Nephron (organoid): Measurements from ENCODE around the gene PDE4C.
A peak's percentile ranks its signal among the peaks of the same experiment; 100 is the strongest.

ENCODE experiments used
- H3K27ac Mint-ChIP-seq, 3 experiments: 2 replicates each; pipeline ENCODE4 v1.8.0; 2020; ENCODE audit warnings: mixed read lengths in 3 of 3, mild to moderate bottlenecking in 2 of 3, moderate library complexity in 1 of 3
- H3K27me3 Mint-ChIP-seq: 2 replicates; pipeline ENCODE4 v1.8.0; 2021; ENCODE audit warnings: low read depth, mild to moderate bottlenecking, moderate library complexity, mixed read lengths
- H3K36me3 Mint-ChIP-seq: 2 replicates; pipeline ENCODE4 v1.8.0; 2020; ENCODE audit warnings: low read depth, mixed read lengths
- H3K4me1 Mint-ChIP-seq: 2 replicates; pipeline ENCODE4 v1.8.0; 2020; ENCODE audit warnings: mixed read lengths
- H3K4me3 Mint-ChIP-seq, 3 experiments: 2 replicates each; pipeline ENCODE4 v1.8.0; 2020; ENCODE audit warnings: mild to moderate bottlenecking in 3 of 3, mixed read lengths in 3 of 3, moderate library complexity in 2 of 3
- H3K9me3 Mint-ChIP-seq: 2 replicates; pipeline ENCODE4 v1.8.0; 2020; ENCODE audit warnings: mixed read lengths
- TF ChIP-seq, protein P1 (sequence below), 3 experiments: fragments of 200-600 bp; sonication (generic); IDR thresholded peaks; one replicate each; pipeline ENCODE4 v1.5.0; 2021; ENCODE audit warnings: antibody characterized with exemption in 3 of 3; ENCODE audit not compliant: unreplicated experiment in 3 of 3

PDE4C gene

DNA sequence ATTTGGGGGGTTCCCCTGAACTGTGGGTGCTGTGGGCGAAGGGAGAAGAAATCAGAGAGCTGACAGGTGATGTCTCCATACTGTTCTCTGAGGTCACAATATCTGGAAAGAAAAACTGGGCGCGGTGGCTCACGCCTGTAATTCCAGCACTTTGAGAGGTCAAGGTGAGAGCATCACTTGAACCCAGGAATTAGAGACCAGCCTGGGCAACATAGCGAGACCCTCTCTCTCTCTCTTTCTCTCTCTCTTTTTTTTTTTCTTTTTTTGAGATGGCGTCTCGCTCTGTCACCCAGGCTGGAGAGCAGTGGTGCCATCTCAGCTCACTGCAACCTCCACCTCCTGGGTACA is 26.1 kb upstream of the PDE4C start:
- no peaks in the 10 kb centered on the region for H3K36me3 Mint-ChIP-seq
- H3K27ac Mint-ChIP-seq = no peak overlapping the region
- H3K9me3 Mint-ChIP-seq = no peaks in the 10 kb centered on the region
- TF ChIP-seq, protein P1, sequence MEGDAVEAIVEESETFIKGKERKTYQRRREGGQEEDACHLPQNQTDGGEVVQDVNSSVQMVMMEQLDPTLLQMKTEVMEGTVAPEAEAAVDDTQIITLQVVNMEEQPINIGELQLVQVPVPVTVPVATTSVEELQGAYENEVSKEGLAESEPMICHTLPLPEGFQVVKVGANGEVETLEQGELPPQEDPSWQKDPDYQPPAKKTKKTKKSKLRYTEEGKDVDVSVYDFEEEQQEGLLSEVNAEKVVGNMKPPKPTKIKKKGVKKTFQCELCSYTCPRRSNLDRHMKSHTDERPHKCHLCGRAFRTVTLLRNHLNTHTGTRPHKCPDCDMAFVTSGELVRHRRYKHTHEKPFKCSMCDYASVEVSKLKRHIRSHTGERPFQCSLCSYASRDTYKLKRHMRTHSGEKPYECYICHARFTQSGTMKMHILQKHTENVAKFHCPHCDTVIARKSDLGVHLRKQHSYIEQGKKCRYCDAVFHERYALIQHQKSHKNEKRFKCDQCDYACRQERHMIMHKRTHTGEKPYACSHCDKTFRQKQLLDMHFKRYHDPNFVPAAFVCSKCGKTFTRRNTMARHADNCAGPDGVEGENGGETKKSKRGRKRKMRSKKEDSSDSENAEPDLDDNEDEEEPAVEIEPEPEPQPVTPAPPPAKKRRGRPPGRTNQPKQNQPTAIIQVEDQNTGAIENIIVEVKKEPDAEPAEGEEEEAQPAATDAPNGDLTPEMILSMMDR (IDR thresholded peaks at IDR 0.05; ENCODE audit: unreplicated experiment in 3 of 3) = no peak
- H3K27me3 Mint-ChIP-seq = peaks cover 47% of the 10 kb centered on the region
- H3K4me1 Mint-ChIP-seq = no peaks in the 10 kb centered on the region
- H3K4me3 Mint-ChIP-seq = no peak overlapping the region

DNA sequence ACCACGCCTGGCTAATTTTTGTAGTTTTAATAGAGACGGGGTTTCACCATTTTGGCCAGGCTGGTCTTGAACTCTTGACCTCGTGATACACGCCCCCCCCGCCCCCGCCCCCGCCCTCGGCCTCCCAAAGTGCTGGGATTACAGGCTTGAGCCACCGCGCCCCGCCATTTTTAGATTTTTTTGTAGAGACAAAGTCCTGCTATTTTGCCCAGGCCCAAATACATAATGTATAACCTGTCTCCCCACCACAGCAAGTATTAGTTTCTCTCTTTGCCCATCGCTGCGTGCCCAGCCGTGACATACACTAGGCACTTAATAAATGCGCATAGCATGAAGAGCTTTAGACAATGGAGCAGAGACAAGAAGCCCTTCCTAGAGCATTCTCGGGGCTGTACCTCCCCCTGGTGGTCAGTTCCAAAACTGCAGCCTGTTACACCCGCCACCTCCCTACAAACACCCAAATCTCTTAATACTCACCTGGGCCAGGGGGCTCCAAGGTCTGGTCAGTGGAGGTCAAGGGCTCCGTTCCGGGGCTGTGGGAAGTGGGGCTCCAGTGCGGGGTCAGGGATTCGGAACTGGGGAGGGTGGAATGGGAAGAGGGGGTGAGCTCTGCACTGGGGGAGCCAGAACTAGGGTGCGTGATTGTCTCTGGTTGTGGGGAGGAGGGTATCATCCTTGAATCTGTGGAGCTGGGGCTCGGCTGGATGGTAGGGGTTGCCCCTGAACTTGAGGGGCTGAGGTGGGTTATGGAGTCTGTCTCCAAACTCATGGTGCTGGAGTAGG is 25.5 kb upstream of the PDE4C start:
- Mint-ChIP-seq H3K36me3 (no peaks in the 10 kb centered on the region), H3K27ac (peak overlapping the region in 1 of 3 experiments; percentile 54), H3K4me3 (no peak overlapping the region), H3K27me3 (peaks cover 47% of the 10 kb centered on the region), H3K9me3 (no peaks in the 10 kb centered on the region), H3K4me1 (no peaks in the 10 kb centered on the region)
- TF ChIP-seq, protein P1 (IDR thresholded peaks at IDR 0.05; ENCODE audit: unreplicated experiment in 3 of 3) = peak; percentile 87 to 90 (median 87)

DNA sequence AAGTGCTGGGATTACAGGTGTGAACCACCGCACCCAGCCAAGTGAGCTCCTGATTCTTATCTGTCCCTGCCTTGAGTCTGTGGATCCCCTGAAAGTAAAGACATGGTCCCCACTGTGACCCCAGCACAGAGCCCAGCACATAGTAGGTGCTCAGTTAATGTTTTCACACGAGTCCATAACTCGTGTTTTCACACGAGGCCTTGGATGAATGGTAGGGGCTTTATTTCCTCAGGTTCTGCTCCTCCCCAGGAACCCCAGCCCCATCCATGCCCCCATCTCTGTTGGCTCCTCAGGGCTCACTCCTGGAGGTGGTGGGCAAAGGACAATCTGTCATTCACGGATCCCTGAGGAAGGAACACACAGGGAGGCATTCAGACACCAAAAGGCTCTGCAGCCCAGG is 23.6 kb upstream of the PDE4C start:
- peaks cover 41% of the 10 kb centered on the region for H3K27me3 Mint-ChIP-seq
- no peaks in the 10 kb centered on the region for H3K9me3 Mint-ChIP-seq
- no peaks in the 10 kb centered on the region for H3K4me1 Mint-ChIP-seq
- no peak overlapping the region for H3K4me3 Mint-ChIP-seq
- H3K27ac Mint-ChIP-seq = no peak overlapping the region
- TF ChIP-seq, protein P1 (IDR thresholded peaks at IDR 0.05; ENCODE audit: unreplicated experiment in 3 of 3) = no peak
- no peaks in the 10 kb centered on the region for H3K36me3 Mint-ChIP-seq

DNA sequence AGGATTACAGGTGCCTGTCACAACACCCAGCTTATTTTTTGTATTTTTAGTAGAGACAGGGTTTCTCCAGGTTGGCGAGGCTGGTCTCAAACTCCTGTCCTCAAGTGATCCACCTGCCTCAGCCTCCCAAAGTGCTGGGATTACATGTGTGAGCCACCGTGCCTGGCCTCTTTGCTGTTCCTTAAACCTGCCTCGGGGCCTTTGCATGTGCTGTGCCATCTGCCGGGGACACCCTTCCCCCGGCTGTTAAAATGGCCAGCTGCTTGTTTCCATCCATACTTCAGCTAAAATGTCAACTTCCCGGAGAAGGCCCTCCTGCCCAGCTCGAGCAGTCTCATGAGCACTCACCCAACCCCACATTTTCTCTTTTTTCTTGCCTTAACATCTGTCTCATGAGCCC is 19.1 kb upstream of the PDE4C start:
- no peaks in the 10 kb centered on the region for H3K36me3 Mint-ChIP-seq
- TF ChIP-seq, protein P1 (IDR thresholded peaks at IDR 0.05; ENCODE audit: unreplicated experiment in 3 of 3) = no peak
- no peaks in the 10 kb centered on the region for H3K4me1 Mint-ChIP-seq
- no peak overlapping the region for H3K27ac Mint-ChIP-seq
- H3K27me3 Mint-ChIP-seq = peaks cover 30% of the 10 kb centered on the region
- H3K9me3 Mint-ChIP-seq = no peaks in the 10 kb centered on the region
- H3K4me3 Mint-ChIP-seq = no peak overlapping the region

DNA sequence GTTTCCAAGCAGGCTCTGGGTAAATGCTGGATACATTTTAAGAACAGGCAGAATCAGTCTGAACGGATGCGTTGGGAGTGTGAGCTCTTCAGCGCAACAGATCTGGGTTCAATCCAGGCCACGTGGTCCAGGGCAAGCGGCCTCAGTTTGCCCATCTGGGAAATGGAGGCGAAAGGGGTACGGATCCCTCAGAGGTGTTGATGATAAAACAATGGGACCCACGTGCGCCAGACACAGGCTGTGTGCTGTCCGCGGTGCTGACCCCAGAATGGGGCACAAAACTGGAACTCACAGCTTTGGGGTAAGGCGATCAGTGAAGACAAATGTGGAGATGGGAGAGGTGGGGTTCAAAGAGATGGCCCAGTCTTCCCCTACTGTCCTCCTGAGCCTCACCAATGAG is 13.1 kb upstream of the PDE4C start:
- Mint-ChIP-seq H3K4me1 (no peaks in the 10 kb centered on the region), H3K9me3 (no peaks in the 10 kb centered on the region), H3K4me3 (no peak overlapping the region), H3K27me3 (peaks cover 46% of the 10 kb centered on the region), H3K27ac (no peak overlapping the region), H3K36me3 (no peaks in the 10 kb centered on the region)
- TF ChIP-seq, protein P1 (IDR thresholded peaks at IDR 0.05; ENCODE audit: unreplicated experiment in 3 of 3) = no peak

DNA sequence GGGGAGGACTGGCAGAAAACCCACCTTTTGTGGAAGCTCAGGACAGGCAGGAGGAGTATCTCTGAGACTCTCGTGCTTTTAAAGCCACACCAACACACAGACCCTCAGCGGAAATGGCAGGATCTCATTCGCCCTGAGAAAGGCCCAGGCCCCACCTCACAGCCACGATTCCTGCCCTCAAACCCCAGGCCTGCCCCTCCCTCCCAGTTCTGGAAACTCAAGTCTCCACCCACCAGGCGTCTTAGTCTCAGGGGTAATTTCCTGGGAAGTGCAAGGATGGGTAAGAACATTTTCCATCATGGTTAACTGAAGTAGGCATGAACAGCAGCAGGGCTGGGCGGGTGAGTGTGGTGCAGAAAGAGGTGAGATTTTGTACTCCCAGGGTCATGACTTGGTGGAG is 8.0 kb upstream of the PDE4C start:
- Mint-ChIP-seq H3K36me3 (no peaks in the 10 kb centered on the region), H3K27me3 (peaks cover 69% of the 10 kb centered on the region), H3K4me1 (no peaks in the 10 kb centered on the region), H3K4me3 (no peak overlapping the region), H3K9me3 (peaks cover 6% of the 10 kb centered on the region), H3K27ac (no peak overlapping the region)
- TF ChIP-seq, protein P1 (IDR thresholded peaks at IDR 0.05; ENCODE audit: unreplicated experiment in 3 of 3) = no peak
